BLaER1 (cell line): Measurements from ENCODE around the gene B4GAT1.

Experiments used
- H3K27ac ChIP-seq: shearing (Covaris generic); formaldehyde crosslinking; 2 replicates; pipeline ENCODE4 v1.8.1; 2022
- H3K27me3 ChIP-seq: shearing (Covaris generic); formaldehyde crosslinking; 2 replicates; pipeline ENCODE4 v1.8.1; 2022
- H3K36me3 ChIP-seq: shearing (Covaris generic); formaldehyde crosslinking; 2 replicates; pipeline ENCODE4 v1.8.1; 2022
- H3K4me1 ChIP-seq: shearing (Covaris generic); formaldehyde crosslinking; 2 replicates; pipeline ENCODE4 v1.8.1; 2022
- H3K4me2 ChIP-seq: shearing (Covaris generic); formaldehyde crosslinking; 2 replicates; pipeline ENCODE4 v1.8.1; 2022
- H3K4me3 ChIP-seq: shearing (Covaris generic); formaldehyde crosslinking; 2 replicates; pipeline ENCODE4 v1.8.1; 2022
- H3K9ac ChIP-seq: shearing (Covaris generic); formaldehyde crosslinking; 2 replicates; pipeline ENCODE4 v1.8.1; 2022
- H3K9me3 ChIP-seq: shearing (Covaris generic); formaldehyde crosslinking; 2 replicates; pipeline ENCODE4 v1.8.1; 2022
- H4K20me1 ChIP-seq: shearing (Covaris generic); formaldehyde crosslinking; 2 replicates; pipeline ENCODE4 v1.8.1; 2022
- Cebpa-rat ChIP-seq: shearing (Covaris generic); IDR thresholded peaks from 2 replicates; pipeline ENCODE4 v1.8.1; 2022

B4GAT1 gene

GRCh38 chr11:66331542-66332370 lies 15.7 kb downstream of the B4GAT1 start:
- Histone ChIP-seq H3K36me3 (no peaks in the 10 kb centered on the region), H3K27ac (peak overlapping the region; percentile 35; the same call in 1 of the 2 replicates), H4K20me1 (no peaks in the 10 kb centered on the region), H3K27me3 (no peaks in the 10 kb centered on the region), H3K4me2 (no peak overlapping the region), H3K9ac (peak overlapping the region; percentile 29), H3K9me3 (no peaks in the 10 kb centered on the region), H3K4me3 (no peak overlapping the region), H3K4me1 (peaks cover 92% of the 10 kb centered on the region)
- no peak for TF ChIP-seq Cebpa-rat

DNA sequence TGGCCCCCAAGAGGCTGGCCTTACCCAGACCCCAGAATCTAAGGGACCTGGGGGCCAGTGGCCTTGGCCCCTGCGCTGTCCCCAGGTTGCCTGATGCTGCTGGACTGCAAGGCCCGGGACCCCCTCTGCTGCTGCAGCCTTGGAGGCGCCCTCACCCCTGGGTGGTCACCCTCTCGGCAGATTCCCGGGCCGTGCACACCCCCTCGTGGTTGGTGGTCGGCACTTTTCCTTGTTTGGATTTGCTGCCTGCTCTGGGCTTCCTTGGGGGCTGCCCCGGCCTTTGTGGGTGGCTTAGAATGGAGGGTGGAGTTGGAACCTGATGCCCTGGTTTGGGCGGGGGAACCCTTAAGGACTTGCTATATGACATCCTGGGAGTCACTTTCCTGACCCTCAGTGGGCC lies 16.5 kb downstream of the B4GAT1 start:
- TF ChIP-seq Cebpa-rat: no peak
- Histone ChIP-seq H3K9me3 (no peaks in the 10 kb centered on the region), H3K4me1 (peaks cover 89% of the 10 kb centered on the region), H3K27me3 (no peaks in the 10 kb centered on the region), H4K20me1 (no peaks in the 10 kb centered on the region), H3K36me3 (no peaks in the 10 kb centered on the region), H3K4me3 (no peak overlapping the region), H3K9ac (no peak overlapping the region; the same call in 1 of the 2 replicates), H3K27ac (0 out of 2 replicates have a peak overlapping the region, but pooled peaks have one; percentile 35), H3K4me2 (no peak overlapping the region; the same call in 1 of the 2 replicates)

- Histone ChIP-seq H3K9ac (peak overlapping the region; percentile 84; the same call in 1 of the 2 replicates), H3K9me3 (no peaks in the 10 kb centered on the region), H3K4me1 (peaks cover 89% of the 10 kb centered on the region), H3K4me3 (no peak overlapping the region), H3K27me3 (no peaks in the 10 kb centered on the region), H3K36me3 (no peaks in the 10 kb centered on the region), H3K4me2 (peak overlapping the region; percentile 98), H4K20me1 (no peaks in the 10 kb centered on the region), H3K27ac (peak overlapping the region; percentile 98)
- no peak for TF ChIP-seq Cebpa-rat
These were observed 18.2 kb downstream of the B4GAT1 start for GRCh38 chr11:66329165-66329673.

DNA sequence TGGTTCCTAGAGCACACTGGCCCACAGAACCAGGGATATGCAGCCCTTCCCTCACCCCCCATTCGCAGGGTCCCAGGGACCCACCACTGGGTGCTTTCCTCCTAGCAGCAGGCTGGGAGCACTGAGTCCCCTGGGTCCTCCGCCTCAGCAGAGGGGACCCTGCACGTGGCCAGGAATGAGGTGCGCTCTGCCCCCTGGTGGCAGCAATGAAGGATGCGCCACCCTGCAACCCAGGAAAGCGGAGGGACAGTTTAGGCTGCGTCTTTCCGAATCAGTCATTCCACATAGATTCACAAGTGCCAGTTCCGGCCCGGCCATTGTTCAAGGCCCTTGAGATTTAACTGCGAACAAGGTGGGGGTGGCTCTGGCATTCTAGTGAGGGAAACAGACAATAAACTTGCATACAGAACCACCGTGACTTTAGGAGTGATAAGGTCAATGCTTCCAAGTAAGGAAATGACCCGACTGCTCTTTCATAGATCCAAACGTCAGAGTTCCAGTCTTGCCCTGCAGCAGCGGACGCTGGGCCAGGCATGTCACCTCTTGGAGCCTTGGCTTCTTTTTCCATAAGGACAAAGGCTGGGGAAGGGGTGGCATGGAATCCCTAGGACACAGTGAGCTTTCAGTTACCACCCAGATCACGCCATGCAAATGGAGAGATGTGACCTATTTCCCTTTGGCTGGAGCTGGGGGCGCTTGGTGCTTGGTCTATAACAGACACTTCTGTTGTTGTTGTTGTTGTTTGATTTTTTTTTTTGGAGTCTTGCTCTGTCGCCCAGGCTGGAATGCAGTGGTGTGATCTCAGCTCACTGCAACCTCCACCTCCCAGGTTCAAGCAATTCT lies 18.9 kb downstream of the B4GAT1 start:
- Histone ChIP-seq H3K27me3 (no peaks in the 10 kb centered on the region), H4K20me1 (no peaks in the 10 kb centered on the region), H3K27ac (peak overlapping the region; percentile 98), H3K4me2 (peak overlapping the region; percentile 98), H3K4me3 (peak overlapping the region; percentile 48; the same call in 1 of the 2 replicates), H3K36me3 (no peaks in the 10 kb centered on the region), H3K4me1 (peaks cover 88% of the 10 kb centered on the region), H3K9ac (peak overlapping the region; percentile 84), H3K9me3 (no peaks in the 10 kb centered on the region)
- TF ChIP-seq Cebpa-rat: no peak

- TF ChIP-seq Cebpa-rat: no peak
- Histone ChIP-seq H4K20me1 (no peaks in the 10 kb centered on the region), H3K9me3 (no peaks in the 10 kb centered on the region), H3K27ac (peak overlapping the region; percentile 98), H3K9ac (peak overlapping the region; percentile 84), H3K4me2 (peak overlapping the region; percentile 98), H3K27me3 (no peaks in the 10 kb centered on the region), H3K4me1 (peaks cover 88% of the 10 kb centered on the region), H3K36me3 (no peaks in the 10 kb centered on the region), H3K4me3 (0 out of 2 replicates have a peak overlapping the region, but pooled peaks have one; percentile 48)
These were observed 19.5 kb downstream of the B4GAT1 start for GRCh38 chr11:66328031-66328301.

DNA sequence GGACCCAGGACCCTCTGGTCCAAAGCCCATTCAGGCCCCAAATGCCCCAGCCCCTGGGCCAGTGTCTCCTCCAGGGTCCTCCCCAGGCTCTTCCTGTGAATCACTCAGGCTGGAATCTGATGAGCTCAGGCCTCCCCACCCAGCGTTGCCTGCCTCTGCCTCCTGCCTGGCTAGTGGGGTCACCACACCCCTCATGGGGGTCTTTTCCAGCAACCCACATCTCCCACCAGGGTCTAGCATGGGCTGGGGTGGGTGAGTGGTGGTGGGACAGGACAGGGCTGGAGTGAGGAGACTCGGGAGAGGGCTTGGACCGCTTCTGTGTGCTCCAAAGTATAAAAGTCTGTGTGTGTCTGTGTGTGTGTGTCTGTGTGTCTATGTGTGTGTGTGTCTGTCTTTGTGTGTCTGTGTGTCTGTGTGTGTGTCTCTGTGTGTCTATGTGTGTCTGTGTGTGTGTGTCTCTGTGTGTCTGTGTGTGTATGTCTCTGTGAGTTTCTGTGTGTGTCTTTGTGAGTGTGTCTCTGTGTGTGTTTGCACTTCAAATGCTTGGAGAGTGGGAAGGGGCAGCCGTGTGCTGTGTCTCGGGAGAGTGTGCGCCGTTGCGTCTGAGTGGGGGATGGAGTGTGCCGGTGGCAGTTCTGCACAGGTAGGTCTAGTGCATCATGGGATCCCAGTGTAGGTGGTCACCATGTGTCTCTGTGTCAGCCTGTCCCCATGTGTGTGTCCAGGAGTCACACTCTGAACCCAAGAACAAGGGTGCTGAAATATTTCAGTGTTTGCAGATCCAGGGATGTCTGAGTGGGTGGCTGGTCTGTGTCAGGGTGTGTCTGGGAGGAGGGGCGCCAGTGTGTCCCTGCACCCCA lies 20.0 kb downstream of the B4GAT1 start:
- TF ChIP-seq Cebpa-rat: no peak
- Histone ChIP-seq H3K27me3 (no peaks in the 10 kb centered on the region), H3K9ac (peak overlapping the region; percentile 84)

GRCh38 chr11:66326261-66327111 lies 20.9 kb downstream of the B4GAT1 start:
- no peak for TF ChIP-seq Cebpa-rat
- H3K4me2 ChIP-seq: peak overlapping the region; percentile 98
- H3K36me3 ChIP-seq: no peaks in the 10 kb centered on the region
- peak overlapping the region; percentile 50 for H3K4me3 ChIP-seq
- H3K27me3 ChIP-seq: no peaks in the 10 kb centered on the region
- H3K9me3 ChIP-seq: no peaks in the 10 kb centered on the region
- H3K9ac ChIP-seq: peak overlapping the region; percentile 84
- no peaks in the 10 kb centered on the region for H4K20me1 ChIP-seq
- peak overlapping the region; percentile 98 for H3K27ac ChIP-seq
- H3K4me1 ChIP-seq: peaks cover 96% of the 10 kb centered on the region

More for the DNA sequence above, 20.0 kb downstream of the B4GAT1 start:
- H3K4me1 ChIP-seq: peaks cover 89% of the 10 kb centered on the region
- no peaks in the 10 kb centered on the region for H3K9me3 ChIP-seq
- no peaks in the 10 kb centered on the region for H3K36me3 ChIP-seq
- no peaks in the 10 kb centered on the region for H4K20me1 ChIP-seq
- H3K27ac ChIP-seq: peak overlapping the region; percentile 98
- peak overlapping the region; percentile 48 for H3K4me3 ChIP-seq
- H3K4me2 ChIP-seq: peak overlapping the region; percentile 98

DNA sequence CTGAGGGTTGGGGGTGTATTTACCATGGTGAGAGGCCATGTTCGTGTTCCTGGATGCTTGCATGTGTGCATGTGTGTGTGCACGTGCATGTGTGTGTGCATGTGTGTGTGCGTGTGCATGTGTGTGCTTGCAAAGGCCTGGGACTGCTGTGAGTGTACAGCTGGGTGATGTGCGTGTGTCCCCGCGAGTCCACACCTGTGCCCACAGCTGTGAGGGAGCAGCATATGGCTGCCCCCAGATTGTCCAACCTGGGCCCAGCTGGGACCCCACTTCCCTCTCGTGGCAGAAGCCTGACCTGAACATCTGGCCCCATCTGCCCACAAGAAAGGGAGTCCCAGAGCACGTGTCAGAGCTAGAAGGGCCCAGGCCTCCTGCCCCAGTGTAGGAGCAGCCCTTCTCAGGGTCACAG lies 22.2 kb downstream of the B4GAT1 start:
- Histone ChIP-seq H3K27me3 (no peaks in the 10 kb centered on the region), H3K9ac (peak overlapping the region; percentile 84), H3K27ac (peak overlapping the region; percentile 98), H3K4me2 (peak overlapping the region; percentile 98), H4K20me1 (no peaks in the 10 kb centered on the region), H3K4me1 (peaks cover 86% of the 10 kb centered on the region), H3K4me3 (peak overlapping the region; percentile 50), H3K36me3 (no peaks in the 10 kb centered on the region), H3K9me3 (peaks cover 2% of the 10 kb centered on the region; the same call in 1 of the 2 replicates)
- TF ChIP-seq Cebpa-rat: no peak
